Measurements from ENCODE around the gene FLT4.
"Not testable (repeated sequence)": the region's sequence is repeated elsewhere in the genome, so short reads cannot be mapped to it uniquely, and the experiment has no call there.

The FLT4 gene

DNA sequence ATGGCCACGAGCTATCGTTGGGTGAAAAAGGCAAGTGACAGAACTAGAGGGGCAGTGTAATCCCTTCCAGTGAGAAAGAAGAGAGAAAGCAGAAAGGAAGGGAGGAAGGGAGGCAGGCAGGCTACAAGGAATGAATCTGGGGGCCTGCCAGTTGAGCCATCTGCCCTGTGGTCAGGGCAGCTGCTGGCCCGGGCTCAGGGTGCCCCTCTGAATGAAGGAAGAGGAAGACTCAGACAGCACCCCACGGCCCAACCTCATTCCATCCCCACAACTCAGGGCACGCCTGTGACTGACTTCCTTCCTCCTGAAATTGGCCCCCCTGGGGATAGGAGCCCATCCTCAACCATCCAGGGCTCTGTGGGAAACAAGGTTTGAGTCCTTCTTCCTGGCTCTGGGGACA, 20.3 kb upstream of the FLT4 start:
- no peak for DNase-seq

- no peak for DNase-seq
Measured at GRCh38 chr5:180668835-180669596, 19.6 kb upstream of the FLT4 start.

GRCh38 chr5:180666812-180667211, 17.4 kb upstream of the FLT4 start:
- DNase-seq: no peak

GRCh38 chr5:180665682-180666404, 16.4 kb upstream of the FLT4 start:
- DNase-seq: peak; percentile 5

DNA sequence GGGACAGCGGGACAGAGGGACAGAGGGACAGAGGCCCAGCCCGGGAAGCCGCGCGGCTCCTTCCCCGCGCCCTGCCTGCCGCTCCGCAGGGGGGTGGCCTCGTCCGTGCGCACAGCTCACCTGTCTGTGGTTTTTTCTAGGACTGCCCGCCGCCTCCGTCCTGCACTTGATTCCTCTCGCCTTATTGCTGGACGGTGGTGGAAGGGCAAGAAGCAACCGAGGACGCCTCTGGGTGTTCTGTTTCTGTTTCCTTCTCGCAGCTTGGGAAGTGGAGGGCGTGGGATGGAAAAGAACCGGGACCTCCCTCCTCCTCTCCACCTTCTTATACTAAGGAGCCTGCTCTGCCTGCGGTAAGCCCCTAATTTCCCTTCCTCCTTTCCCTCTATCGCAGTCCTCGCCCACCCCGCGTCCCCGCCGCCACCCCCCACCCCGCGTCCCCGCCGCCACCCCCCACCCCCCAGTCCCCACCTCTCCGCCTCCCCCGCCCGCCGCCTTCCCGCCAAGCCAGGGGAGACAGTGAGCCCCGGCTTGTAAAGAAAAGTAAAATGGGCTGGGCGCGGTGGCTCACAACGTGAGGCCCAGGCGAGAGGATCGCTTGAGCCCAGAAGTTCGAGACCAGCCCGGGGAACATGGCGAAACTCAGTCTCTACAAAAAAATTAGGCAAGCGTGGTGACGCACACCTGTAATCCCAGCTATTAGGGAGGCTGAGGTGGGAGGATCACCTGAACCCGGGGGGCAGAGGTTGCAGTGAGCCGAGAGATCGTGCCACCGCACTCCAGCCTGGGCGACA, 9.6 kb upstream of the FLT4 start:
- DNase-seq: peak; percentile 25

- not testable (repeated sequence) for DNase-seq
Measured at GRCh38 chr5:180655243-180655642, 5.8 kb upstream of the FLT4 start.

DNA sequence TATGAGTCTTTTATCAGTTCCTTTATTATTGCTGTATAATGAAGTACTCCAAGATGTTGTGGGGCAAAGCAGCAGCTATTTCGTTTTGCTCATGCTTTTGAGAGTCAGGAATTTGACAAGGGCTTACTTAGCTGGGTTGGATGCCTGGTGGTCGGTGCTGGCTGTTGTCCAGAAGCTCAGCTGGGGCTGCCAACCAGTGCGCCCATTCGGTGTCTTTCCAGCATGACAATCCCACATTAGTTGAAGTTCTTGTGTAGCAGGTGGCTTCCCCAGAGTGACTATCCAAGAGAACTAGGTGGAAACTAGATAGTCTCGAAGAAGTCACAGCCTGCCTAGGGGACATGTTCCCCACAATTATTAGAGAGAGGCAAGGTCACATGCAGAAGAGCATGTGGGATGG, 3.4 kb upstream of the FLT4 start:
- DNase-seq: no peak

- DNase-seq: no peak
Measured at GRCh38 chr5:180652346-180652745, 2.9 kb upstream of the FLT4 start.

DNA sequence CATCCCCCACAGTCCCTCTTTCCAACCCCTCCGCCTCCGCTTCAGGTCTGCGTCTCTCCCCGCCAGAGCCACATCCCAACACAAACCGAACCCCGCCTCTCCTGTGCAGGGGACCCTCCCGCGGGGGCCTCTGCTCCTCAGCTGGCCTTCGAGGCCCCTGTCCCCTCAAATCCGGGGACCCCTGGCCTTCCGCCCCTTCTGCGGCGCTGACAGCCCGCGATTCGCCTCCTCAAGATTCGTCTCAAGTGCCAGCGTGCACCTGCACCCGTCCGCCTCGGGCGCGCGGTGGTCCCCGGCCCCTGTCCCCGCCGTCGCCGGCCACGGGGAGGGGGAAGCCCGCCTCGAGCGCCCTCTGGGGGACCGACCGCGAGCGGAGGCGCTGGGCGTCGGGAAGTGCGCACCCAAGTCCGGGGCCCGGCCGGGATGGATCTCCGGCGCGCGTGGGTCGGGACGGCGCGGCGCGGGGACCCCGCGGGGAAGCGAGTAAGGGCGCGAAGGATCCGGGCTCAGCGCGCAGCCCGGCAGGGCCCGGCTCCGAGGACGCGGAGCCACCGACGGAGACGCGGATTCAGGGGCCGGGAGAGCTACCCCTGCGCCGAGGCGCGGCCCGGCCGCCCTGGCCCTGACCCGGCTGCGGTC, 623 bp downstream of the FLT4 start:
- no peak for DNase-seq

- DNase-seq: no peak
Measured at GRCh38 chr5:180647941-180648500, 1.4 kb downstream of the FLT4 start.

DNA sequence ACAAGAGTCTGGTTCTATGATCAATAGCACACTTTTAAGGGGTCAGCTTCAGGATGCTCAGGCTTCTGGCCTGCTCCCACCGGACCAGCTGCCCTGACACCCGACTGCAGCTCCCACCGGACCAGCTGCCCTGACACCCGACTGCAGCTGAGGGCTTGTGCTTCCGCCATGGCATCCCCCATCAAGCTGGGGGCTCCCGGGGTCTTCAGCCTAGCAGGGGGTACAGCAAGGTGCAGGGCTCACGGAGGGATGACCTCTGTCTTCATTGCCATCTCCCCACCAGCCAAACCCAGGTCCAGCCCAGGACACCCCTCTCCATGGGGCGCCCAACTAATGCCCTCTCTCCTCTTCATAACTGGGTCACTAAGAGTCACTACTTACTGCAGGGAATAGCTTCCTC, 1.9 kb downstream of the FLT4 start:
- DNase-seq: no peak

DNA sequence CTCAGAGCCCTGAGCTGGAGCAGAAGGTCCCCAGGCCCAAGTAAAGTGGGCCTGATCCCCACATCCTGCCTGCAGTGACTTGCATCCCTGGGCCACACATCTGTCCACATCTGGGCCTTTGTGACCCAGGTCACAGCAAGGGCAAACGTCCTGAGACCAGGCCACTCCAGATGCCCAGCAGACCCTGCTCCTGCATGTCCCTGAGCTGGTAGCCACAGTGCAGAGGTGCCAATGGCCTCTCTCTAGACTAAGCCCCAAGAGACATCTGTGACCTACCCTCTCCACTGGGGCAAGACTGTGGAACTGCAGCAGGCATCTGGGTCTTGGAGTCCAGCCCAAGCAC, 2.5 kb downstream of the FLT4 start:
- no peak for DNase-seq

DNA sequence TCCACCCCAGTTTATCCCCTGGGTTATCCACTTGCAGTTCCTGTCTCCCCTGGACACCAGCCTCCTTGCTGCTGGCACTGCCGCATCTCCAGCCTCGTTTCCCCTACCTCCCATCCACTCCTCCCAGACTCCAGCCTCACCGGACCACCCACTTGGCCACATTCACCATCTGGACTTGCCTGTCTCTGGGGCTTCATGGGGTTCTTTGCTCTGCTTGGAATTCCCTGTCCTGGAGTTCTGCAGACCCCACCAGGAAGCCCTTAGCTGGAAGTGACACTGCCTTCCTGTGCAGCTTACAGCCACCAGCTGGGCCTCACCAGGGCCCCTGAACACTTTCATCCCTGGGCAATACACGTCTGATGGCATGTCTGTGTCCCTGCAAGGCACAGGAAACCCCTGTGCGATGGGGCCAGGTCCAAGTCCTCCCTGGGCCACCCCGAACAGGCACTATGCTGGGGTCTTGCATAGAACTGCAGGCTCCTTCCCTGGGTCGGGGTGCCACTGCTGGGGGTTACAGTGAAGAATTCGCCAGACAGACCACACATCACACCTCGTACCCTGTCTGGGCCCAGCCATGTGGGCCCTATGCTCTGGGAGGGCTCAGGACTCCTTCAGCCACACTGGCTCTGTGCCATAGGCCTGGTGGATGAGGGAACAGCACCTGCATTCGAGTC, 3.0 kb downstream of the FLT4 start:
- no peak for DNase-seq

DNA sequence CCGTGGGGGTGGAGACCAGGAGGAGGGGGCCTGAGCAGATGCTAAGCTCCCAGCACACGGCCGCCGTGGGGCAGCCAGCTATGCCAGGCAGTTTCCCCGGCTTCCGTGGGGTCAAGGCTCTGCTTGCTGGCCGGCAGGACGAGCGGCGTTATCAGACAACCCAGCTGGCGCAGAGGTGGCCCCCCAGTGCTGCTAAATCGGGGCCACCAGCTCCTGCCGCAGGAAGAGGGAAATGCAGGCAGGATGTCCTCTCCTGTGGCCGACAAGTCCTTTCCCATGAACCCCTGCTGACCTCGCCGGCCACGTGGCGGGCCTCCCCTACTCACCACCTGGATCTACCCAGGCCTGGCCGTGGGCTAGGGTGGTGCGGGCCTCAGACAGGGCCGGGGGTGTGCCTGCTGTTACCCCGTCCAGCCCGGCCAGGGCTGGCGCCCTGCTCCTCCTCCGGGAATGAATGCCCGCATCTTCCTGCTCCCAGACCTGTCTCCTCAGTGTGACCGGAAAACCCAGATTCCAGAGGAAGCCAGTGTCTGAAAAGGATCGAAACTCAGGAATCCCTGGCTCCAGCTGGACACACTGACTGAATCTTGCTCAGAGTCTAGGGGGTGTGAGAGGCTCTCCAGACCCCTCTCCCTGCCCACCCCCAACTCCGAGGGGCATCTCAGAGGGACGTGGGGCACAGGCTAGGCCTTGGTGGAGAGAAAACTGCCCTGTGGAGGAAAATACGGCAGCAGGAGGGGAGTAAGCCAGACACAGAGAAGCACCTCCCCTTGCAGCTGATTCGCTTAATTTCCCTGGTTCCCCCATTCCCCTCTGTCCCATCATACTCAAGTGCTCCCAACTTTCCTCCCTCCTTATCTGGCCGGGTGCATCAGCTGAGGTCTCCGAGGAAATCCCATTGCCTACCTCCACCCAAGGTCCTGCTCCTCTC, 3.9 kb downstream of the FLT4 start:
- no peak for DNase-seq

DNA sequence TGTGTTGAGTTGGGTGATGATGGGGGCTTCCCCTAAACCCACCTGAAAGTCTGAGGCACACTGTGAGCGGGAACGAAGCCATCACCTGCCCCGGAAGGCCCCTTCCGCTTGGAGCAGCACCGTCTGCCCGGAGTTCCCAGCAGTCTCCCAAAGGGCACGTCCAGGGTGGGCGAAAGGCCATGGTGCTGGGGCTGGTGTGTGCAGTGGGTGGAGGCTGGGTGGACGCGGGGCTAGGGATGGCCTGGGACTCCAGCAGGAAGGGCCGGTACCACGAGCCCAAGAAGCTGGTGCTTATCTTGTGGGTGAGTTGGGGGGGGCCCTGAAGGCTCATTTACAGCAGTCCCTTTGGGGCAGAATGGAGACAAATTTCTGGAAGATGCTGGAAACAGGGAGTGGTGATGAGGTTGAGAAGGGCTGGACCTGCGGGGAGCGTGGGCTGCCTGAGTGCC, 4.6 kb downstream of the FLT4 start:
- DNase-seq: no peak

- DNase-seq: no peak
Measured at GRCh38 chr5:180644129-180644824, 5.1 kb downstream of the FLT4 start.

GRCh38 chr5:180643191-180643851, 6.1 kb downstream of the FLT4 start:
- no peak for DNase-seq

- DNase-seq: no peak
Measured at GRCh38 chr5:180642779-180643178, 6.6 kb downstream of the FLT4 start.

- DNase-seq: no peak
Measured at GRCh38 chr5:180642181-180642775, 7.1 kb downstream of the FLT4 start.

DNA sequence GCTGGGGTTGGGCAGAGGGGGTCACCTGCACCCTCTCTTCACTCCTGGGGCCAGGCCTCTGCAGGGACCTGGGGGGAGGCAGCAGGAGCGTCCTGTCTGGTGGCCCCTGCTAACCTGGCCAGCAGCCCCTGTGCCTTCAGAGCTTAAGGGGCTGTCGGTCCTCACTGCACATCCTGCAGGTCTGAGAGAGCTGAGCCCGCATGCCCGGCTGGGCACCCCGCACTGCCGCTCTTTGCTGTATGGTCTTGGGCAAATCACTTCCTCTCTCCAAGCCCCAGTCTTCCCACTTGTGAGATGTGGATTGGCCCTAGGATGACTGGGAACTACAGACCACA, 7.9 kb downstream of the FLT4 start:
- no peak for DNase-seq

Measured in suppressor macrophage treated with lipopolysaccharide for 4 hours (primary cell).